HL-60 (cell line): ENCODE measurements around the gene NCAPG2.

Experiments used
- CTCF ChIP-seq: IDR thresholded peaks from one replicate; pipeline ENCODE4 v1.5.1; 2011; ENCODE audit warnings: low read length, control low read depth, inconsistent platforms; ENCODE audit not compliant: insufficient read depth
- POLR2AphosphoS5 ChIP-seq: IDR thresholded peaks from 2 replicates; pipeline ENCODE4 v1.6.1; 2012; ENCODE audit warnings: low read depth
- REST ChIP-seq: IDR thresholded peaks from 2 replicates; pipeline ENCODE4 v1.6.1; 2012; ENCODE audit warnings: low read depth; ENCODE audit not compliant: insufficient replicate concordance
- SPI1 ChIP-seq: IDR thresholded peaks from 2 replicates; pipeline ENCODE4 v1.6.1; 2012; ENCODE audit warnings: low read depth, mild to moderate bottlenecking, borderline replicate concordance

GRCh38 chr7:158650821-158651225, 53.8 kb downstream of the NCAPG2 start:
- TF ChIP-seq REST: no peak
- no peak for TF ChIP-seq CTCF
- no peak for TF ChIP-seq POLR2AphosphoS5
- TF ChIP-seq SPI1: no peak
